OCI-LY7 (cell line): ENCODE measurements around the gene BTN1A1. TPM values are rescaled to one million over a fixed set of nuclear protein-coding genes. Genes with fewer than 3 reads are reported as not detected.

Source experiments
- BruUV-seq: library from RNA; stranded (reverse); fragments of 400-500 nt; replicated peaks from 2 replicates; lab custom pipeline; 2021; lab: Mats Ljungman, UMichigan
- CTCF ChIA-PET: fragments of 300-600 bp; sonication (Branson Sonifier 250); formaldehyde crosslinking; loops from one replicate; lab custom pipeline; 2022; ENCODE audit warnings: antibody characterized with exemption; ENCODE audit not compliant: unreplicated experiment; lab: Charles Lee
- POLR2A ChIA-PET: fragments of 300-600 bp; sonication (Branson Sonifier 250); formaldehyde crosslinking; loops from one replicate; lab custom pipeline; 2022; ENCODE audit warnings: antibody characterized with exemption; lab: Charles Lee
- DNase-seq: peaks from one replicate; pipeline ENCODE4 v3.0.0-alpha.2; 2015; ENCODE audit warnings: low spot score
- H2AFZ ChIP-seq: fragments of 200-600 bp; sonication (generic), shearing (Covaris generic); 2 replicates; pipeline ENCODE4 v1.6.1; 2014; ENCODE audit warnings: mild to moderate bottlenecking, antibody characterized with exemption, low read length, moderate library complexity
- H3K27ac ChIP-seq: fragments of 200-600 bp; sonication (generic); 2 replicates; pipeline ENCODE4 v1.5.1; 2014; ENCODE audit warnings: mixed run types, low read depth, mild to moderate bottlenecking, moderate library complexity, low read length, inconsistent platforms; ENCODE audit not compliant: poor library complexity, severe bottlenecking
- H3K36me3 ChIP-seq: fragments of 200-600 bp; sonication (generic); 2 replicates; pipeline ENCODE4 v1.6.1; 2014; ENCODE audit warnings: mild to moderate bottlenecking, antibody characterized with exemption, low read length, moderate library complexity, mixed read lengths; ENCODE audit not compliant: insufficient read depth
- H3K4me1 ChIP-seq: fragments of 200-600 bp; sonication (generic); 2 replicates; pipeline ENCODE4 v1.5.1; 2014; ENCODE audit warnings: mild to moderate bottlenecking, low read length; ENCODE audit not compliant: insufficient read depth, poor library complexity, severe bottlenecking
- H3K4me2 ChIP-seq: fragments of 200-600 bp; sonication (generic); 2 replicates; pipeline ENCODE4 v1.6.1; 2014; ENCODE audit warnings: mild to moderate bottlenecking, low read length
- H3K4me3 ChIP-seq: fragments of 200-600 bp; sonication (generic); 2 replicates; pipeline ENCODE4 v1.5.1; 2014; ENCODE audit warnings: mild to moderate bottlenecking, low read depth, low read length; ENCODE audit not compliant: poor library complexity, severe bottlenecking
- H3K79me2 ChIP-seq: fragments of 200-600 bp; sonication (generic); 2 replicates; pipeline ENCODE4 v1.6.1; 2016; ENCODE audit warnings: low read depth, mild to moderate bottlenecking, low read length, moderate library complexity, mixed read lengths; ENCODE audit not compliant: insufficient read depth
- H3K9me2 ChIP-seq: fragments of 200-600 bp; sonication (generic); 2 replicates; pipeline ENCODE4 v1.6.1; 2016; ENCODE audit warnings: mild to moderate bottlenecking, low read length, mixed read lengths; ENCODE audit not compliant: insufficient read depth
- H3K9me3 ChIP-seq: fragments of 200-600 bp; sonication (generic); 2 replicates; pipeline ENCODE4 v1.6.1; 2014; ENCODE audit warnings: mild to moderate bottlenecking, mixed run types, low read length, mixed read lengths
- H4K20me1 ChIP-seq: fragments of 200-600 bp; sonication (generic); 2 replicates; pipeline ENCODE4 v1.6.1; 2014; ENCODE audit warnings: mild to moderate bottlenecking, antibody characterized with exemption, low read length, moderate library complexity, mixed read lengths; ENCODE audit not compliant: insufficient read depth
- EZH2phosphoT487 ChIP-seq: fragments of 200-600 bp; sonication (generic); IDR thresholded peaks from 2 replicates; pipeline ENCODE4 v1.6.1; 2018; ENCODE audit warnings: low read depth, borderline replicate concordance, mild to moderate bottlenecking, mixed run types, antibody characterized with exemption, low read length, moderate library complexity, mixed read lengths
- intact Hi-C: fragments of 100-400 bp; cut with micrococcal nuclease; formaldehyde crosslinking; loops from one replicate; pipeline ENCODE4 v1.10.0; 2022; ENCODE audit not compliant: unreplicated experiment
- total RNA-seq, 2 experiments: library from RNA; depleted of rRNA in 1 of 2; stranded (reverse); fragments of >200 nt in 1 of 2; shearing (Covaris generic) in 1 of 2; gene quantifications; 2 replicates each; pipeline ENCODE4 v1.2.3, GENCODE V29; 2014 to 2022
- TF ChIP-seq, protein P1 (sequence below): fragments of 200-600 bp; sonication (generic); conservative IDR thresholded peaks from 2 replicates; pipeline ENCODE4 v1.5.1; 2014; ENCODE audit warnings: mild to moderate bottlenecking, antibody characterized with exemption, low read length, moderate library complexity, mixed read lengths

BTN1A1 gene
- total RNA-seq, 2 experiments from 2014 or later: 0.25 to 1.0 TPM

DNA sequence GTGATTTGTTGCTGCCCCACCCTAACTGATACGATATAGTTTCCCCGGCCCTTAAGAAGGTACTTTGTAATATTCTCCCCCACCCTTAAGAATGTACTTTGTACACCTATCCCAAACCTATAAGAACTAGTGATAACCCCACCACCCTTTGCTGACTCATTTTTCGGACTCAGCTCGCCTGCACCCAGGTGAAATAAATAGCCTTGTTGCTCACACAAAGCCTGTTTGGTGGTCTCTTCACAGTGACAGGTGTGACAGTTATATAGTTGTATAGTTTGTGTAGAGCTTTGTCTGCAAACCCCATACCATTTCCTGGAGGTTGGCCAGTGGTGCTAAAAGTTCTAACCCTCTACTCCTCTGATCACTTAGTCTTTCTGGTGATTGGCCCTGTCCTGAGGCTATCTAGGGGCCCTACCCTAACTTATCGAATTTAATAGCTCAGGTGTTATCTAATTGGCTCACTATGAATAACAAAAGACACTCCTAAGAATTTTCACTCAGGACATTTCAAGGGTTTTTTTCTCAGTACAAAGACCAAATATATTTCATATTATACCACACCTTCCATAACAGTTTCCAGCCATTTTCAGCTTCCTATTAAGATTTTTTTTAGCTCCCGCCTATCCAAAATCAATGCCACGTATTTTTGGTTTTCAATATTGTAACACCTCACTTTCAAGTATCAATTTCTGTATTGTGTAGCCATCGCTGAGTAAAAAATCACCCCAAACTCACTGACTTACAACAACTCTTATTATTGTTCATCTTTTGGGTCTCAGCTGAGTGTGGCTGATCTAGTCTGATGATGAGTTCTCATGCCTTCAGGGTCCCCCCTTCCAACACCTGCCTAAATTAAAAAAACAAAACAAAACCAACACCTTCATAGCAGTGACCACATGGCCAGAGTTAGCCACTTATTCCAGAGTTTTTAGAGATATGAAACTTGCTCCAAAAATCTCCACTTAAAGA lies 9.8 kb upstream of the BTN1A1 start:
- Histone ChIP-seq H3K4me2 (no peak overlapping the region), H3K9me3 (peaks cover 16% of the 10 kb centered on the region; the same call in 1 of the 2 replicates), H3K4me1 (peaks cover 26% of the 10 kb centered on the region), H3K79me2 (no peaks in the 10 kb centered on the region), H3K9me2 (no peaks in the 10 kb centered on the region), H3K4me3 (no peak overlapping the region), H3K27ac (no peak overlapping the region), H2AFZ (no peak overlapping the region), H4K20me1 (no peaks in the 10 kb centered on the region), H3K36me3 (no peaks in the 10 kb centered on the region; the same call in 1 of the 2 replicates)
- intact Hi-C loops: no loop called here
- POLR2A ChIA-PET: interaction anchor here (0.9 to 3.6 kb wide), 5 partner anchors 12 to 150 kb away, joined by 3 to 32 read pairs (median 3); partner anchors contain the start of gene BTN1A1
- no peak for TF ChIP-seq EZH2phosphoT487
- TF ChIP-seq, protein P1, sequence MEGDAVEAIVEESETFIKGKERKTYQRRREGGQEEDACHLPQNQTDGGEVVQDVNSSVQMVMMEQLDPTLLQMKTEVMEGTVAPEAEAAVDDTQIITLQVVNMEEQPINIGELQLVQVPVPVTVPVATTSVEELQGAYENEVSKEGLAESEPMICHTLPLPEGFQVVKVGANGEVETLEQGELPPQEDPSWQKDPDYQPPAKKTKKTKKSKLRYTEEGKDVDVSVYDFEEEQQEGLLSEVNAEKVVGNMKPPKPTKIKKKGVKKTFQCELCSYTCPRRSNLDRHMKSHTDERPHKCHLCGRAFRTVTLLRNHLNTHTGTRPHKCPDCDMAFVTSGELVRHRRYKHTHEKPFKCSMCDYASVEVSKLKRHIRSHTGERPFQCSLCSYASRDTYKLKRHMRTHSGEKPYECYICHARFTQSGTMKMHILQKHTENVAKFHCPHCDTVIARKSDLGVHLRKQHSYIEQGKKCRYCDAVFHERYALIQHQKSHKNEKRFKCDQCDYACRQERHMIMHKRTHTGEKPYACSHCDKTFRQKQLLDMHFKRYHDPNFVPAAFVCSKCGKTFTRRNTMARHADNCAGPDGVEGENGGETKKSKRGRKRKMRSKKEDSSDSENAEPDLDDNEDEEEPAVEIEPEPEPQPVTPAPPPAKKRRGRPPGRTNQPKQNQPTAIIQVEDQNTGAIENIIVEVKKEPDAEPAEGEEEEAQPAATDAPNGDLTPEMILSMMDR: no peak
- BruUV-seq: no TSS peak
- DNase-seq: no peak
- CTCF ChIA-PET: no interaction called here

DNA sequence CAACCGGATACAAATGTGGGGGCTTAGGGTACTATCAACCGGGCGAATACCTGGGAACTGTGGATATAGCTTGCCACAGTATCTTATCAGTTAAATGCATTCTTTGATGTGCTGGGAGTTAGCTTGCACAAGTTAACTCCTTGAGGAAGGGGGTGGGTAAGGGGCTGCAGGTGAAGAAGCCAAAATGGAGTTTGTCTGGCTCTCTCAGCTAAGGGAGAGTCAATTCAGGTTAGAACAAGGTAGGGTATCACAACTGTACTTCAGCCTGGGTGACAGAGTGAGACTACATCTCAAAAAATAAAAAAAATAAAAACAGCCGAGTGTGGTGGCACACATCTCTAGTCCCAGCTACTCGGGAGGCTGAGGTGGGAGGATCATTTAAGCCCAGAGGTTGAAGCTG lies 8.5 kb upstream of the BTN1A1 start:
- no peaks in the 10 kb centered on the region for H3K9me2 ChIP-seq
- H3K79me2 ChIP-seq: no peaks in the 10 kb centered on the region
- intact Hi-C loops: no loop called here
- ChIA-PET POLR2A (interaction anchor here (0.9 to 3.6 kb wide), 2 partner anchors 10 to 15 kb away, joined by 4 to 32 read pairs; partner anchors contain the start of gene BTN1A1), CTCF (no interaction called here)
- peaks cover 11% of the 10 kb centered on the region; the same call in 1 of the 2 replicates for H3K9me3 ChIP-seq
- no peak overlapping the region; the same call in 1 of the 2 replicates for H2AFZ ChIP-seq
- H3K36me3 ChIP-seq: no peaks in the 10 kb centered on the region; the same call in 1 of the 2 replicates
- BruUV-seq: no TSS peak
- no peaks in the 10 kb centered on the region for H4K20me1 ChIP-seq
- H3K4me1 ChIP-seq: peaks cover 26% of the 10 kb centered on the region
- DNase-seq: no peak
- H3K4me3 ChIP-seq: no peak overlapping the region
- H3K4me2 ChIP-seq: no peak overlapping the region
- TF ChIP-seq, protein P1: no peak
- TF ChIP-seq EZH2phosphoT487: no peak
- H3K27ac ChIP-seq: no peak overlapping the region
